ENCODE results near the gene HOXD10. TPM values are rescaled to one million over a fixed set of nuclear protein-coding genes. Genes with fewer than 3 reads are reported as not detected.

The HOXD10 gene
- total RNA-seq, 2 experiments from 2014 or later, result not detected

GRCh38 chr2:176164611-176165369 is 48.2 kb downstream of the HOXD10 start:
- no peak for DNase-seq (ENCODE audit: low spot score)
- BruUV-seq (replicated peaks), result no TSS peak
- Histone ChIP-seq H3K4me2 (ENCODE audit: low read length) (no peak overlapping the region), H4K20me1 (ENCODE audit: insufficient read depth, low read length) (no peaks in the 10 kb centered on the region), H3K27ac (ENCODE audit: low read depth, low read length, poor library complexity, severe bottlenecking) (no peak overlapping the region), H3K9me3 (ENCODE audit: low read length) (no peaks in the 10 kb centered on the region), H3K4me1 (ENCODE audit: insufficient read depth, low read length, poor library complexity, severe bottlenecking) (no peaks in the 10 kb centered on the region), H3K36me3 (ENCODE audit: insufficient read depth, low read length) (no peaks in the 10 kb centered on the region), H2AFZ (ENCODE audit: low read length) (no peak overlapping the region), H3K9me2 (ENCODE audit: insufficient read depth, low read length) (no peaks in the 10 kb centered on the region), H3K79me2 (ENCODE audit: insufficient read depth, low read depth, low read length) (no peaks in the 10 kb centered on the region), H3K4me3 (ENCODE audit: low read depth, low read length, poor library complexity, severe bottlenecking) (no peak overlapping the region)
- POLR2A ChIA-PET, result no interaction called here
- intact Hi-C loops (cut with micrococcal nuclease; ENCODE audit: unreplicated experiment), result no loop called here
- no peak for TF ChIP-seq CTCF (conservative IDR thresholded peaks at IDR 0.05; ENCODE audit: low read length)
- no peak for TF ChIP-seq EZH2phosphoT487 (IDR thresholded peaks at IDR 0.05; ENCODE audit: borderline replicate concordance, low read depth, low read length)
- CTCF ChIA-PET (ENCODE audit: unreplicated experiment), result no interaction called here

- Histone ChIP-seq H4K20me1 (ENCODE audit: insufficient read depth, low read length) (no peaks in the 10 kb centered on the region), H3K4me1 (ENCODE audit: insufficient read depth, low read length, poor library complexity, severe bottlenecking) (no peaks in the 10 kb centered on the region), H3K36me3 (ENCODE audit: insufficient read depth, low read length) (no peaks in the 10 kb centered on the region), H3K79me2 (ENCODE audit: insufficient read depth, low read depth, low read length) (no peaks in the 10 kb centered on the region), H3K4me3 (ENCODE audit: low read depth, low read length, poor library complexity, severe bottlenecking) (no peak overlapping the region), H3K27ac (ENCODE audit: low read depth, low read length, poor library complexity, severe bottlenecking) (no peak overlapping the region), H2AFZ (ENCODE audit: low read length) (no peak overlapping the region), H3K4me2 (ENCODE audit: low read length) (no peak overlapping the region), H3K9me3 (ENCODE audit: low read length) (no peaks in the 10 kb centered on the region), H3K9me2 (ENCODE audit: insufficient read depth, low read length) (no peaks in the 10 kb centered on the region)
- intact Hi-C loops (cut with micrococcal nuclease; ENCODE audit: unreplicated experiment), result no loop called here
- TF ChIP-seq CTCF (conservative IDR thresholded peaks at IDR 0.05; ENCODE audit: low read length), result no peak
- no peak for TF ChIP-seq EZH2phosphoT487 (IDR thresholded peaks at IDR 0.05; ENCODE audit: borderline replicate concordance, low read depth, low read length)
- BruUV-seq (replicated peaks), result no TSS peak
- DNase-seq (ENCODE audit: low spot score), result no peak
- ChIA-PET CTCF (ENCODE audit: unreplicated experiment) (no interaction called here), POLR2A (no interaction called here)
Observed at GRCh38 chr2:176165370-176166050, 48.9 kb downstream of the HOXD10 start.

- POLR2A ChIA-PET, result no interaction called here
- no TSS peak for BruUV-seq (replicated peaks)
Observed at GRCh38 chr2:176166272-176166671, 49.7 kb downstream of the HOXD10 start.

More at GRCh38 chr2:176166272-176166671, 49.7 kb downstream of the HOXD10 start:
- H3K36me3 ChIP-seq (ENCODE audit: insufficient read depth, low read length), result no peaks in the 10 kb centered on the region
- H2AFZ ChIP-seq (ENCODE audit: low read length), result no peak overlapping the region
- no peak for DNase-seq (ENCODE audit: low spot score)
- H3K79me2 ChIP-seq (ENCODE audit: insufficient read depth, low read depth, low read length), result no peaks in the 10 kb centered on the region
- H4K20me1 ChIP-seq (ENCODE audit: insufficient read depth, low read length), result no peaks in the 10 kb centered on the region
- no peak overlapping the region for H3K4me3 ChIP-seq (ENCODE audit: low read depth, low read length, poor library complexity, severe bottlenecking)
- H3K27ac ChIP-seq (ENCODE audit: low read depth, low read length, poor library complexity, severe bottlenecking), result no peak overlapping the region
- no peaks in the 10 kb centered on the region for H3K9me2 ChIP-seq (ENCODE audit: insufficient read depth, low read length)
- intact Hi-C loops (cut with micrococcal nuclease; ENCODE audit: unreplicated experiment), result no loop called here
- CTCF ChIA-PET (ENCODE audit: unreplicated experiment), result no interaction called here
- H3K9me3 ChIP-seq (ENCODE audit: low read length), result no peaks in the 10 kb centered on the region
- TF ChIP-seq EZH2phosphoT487 (IDR thresholded peaks at IDR 0.05; ENCODE audit: borderline replicate concordance, low read depth, low read length) (no peak), CTCF (conservative IDR thresholded peaks at IDR 0.05; ENCODE audit: low read length) (no peak)
- no peak overlapping the region for H3K4me2 ChIP-seq (ENCODE audit: low read length)
- no peaks in the 10 kb centered on the region for H3K4me1 ChIP-seq (ENCODE audit: insufficient read depth, low read length, poor library complexity, severe bottlenecking)
